ENCODE data around the gene PPARA. TPM values are rescaled to one million over a fixed set of nuclear protein-coding genes. Genes with fewer than 3 reads are reported as not detected.

The PPARA gene
- polyA plus RNA-seq, 1 of the 3 experiments (the other 2 are of a cell fraction): 4.5 TPM

GRCh38 chr22:46289244-46289891 lies 139.0 kb downstream of the PPARA start:
- H3K27ac ChIP-seq (ENCODE audit: low read depth in 2 of 2, low read length in 1 of 2): no peak overlapping the region
- H4K20me1 ChIP-seq (ENCODE audit: insufficient read depth): no peaks in the 10 kb centered on the region
- POLR2A ChIA-PET: interaction anchor here (1.5 kb wide), 1 partner anchor 140 kb away, joined by 3 read pairs; no protein-coding TSS in a partner anchor
- DNase-seq: no peak
- no peaks in the 10 kb centered on the region for H3K79me2 ChIP-seq (ENCODE audit: insufficient read depth)
- H3F3A ChIP-seq (replicated peaks; ENCODE audit: insufficient read depth): no peaks in the 10 kb centered on the region
- H3K36me3 ChIP-seq (replicated peaks in 1 of 2; ENCODE audit: control insufficient read depth in 1 of 2, insufficient read depth in 2 of 2, low read length in 1 of 2): peaks cover 9 to 30% of the 10 kb centered on the region in 2 experiments
- H3K4me1 ChIP-seq (ENCODE audit: control insufficient read depth in 1 of 2, insufficient read depth in 2 of 2, low read depth in 1 of 2, low read length in 1 of 2): no peaks in the 10 kb centered on the region
- 79% methylated on average over 5 of the region's 33 CpGs for WGBS (ENCODE audit: low lambda C conversion rate)
- no peaks in the 10 kb centered on the region for H3K9me2 ChIP-seq
- no peaks in the 10 kb centered on the region for H3K27me3 ChIP-seq (ENCODE audit: insufficient read depth)
- H3K9me3 ChIP-seq: no peaks in the 10 kb centered on the region
- no peak overlapping the region for H3K9ac ChIP-seq
- no peak overlapping the region for H3K4me3 ChIP-seq (ENCODE audit: low read depth in 2 of 2, low read length in 1 of 2)
- H2AFZ ChIP-seq (ENCODE audit: low read depth): no peak overlapping the region
- CTCF ChIA-PET: no interaction called here
- TF ChIP-seq RFX5 (IDR thresholded peaks at IDR 0.05; ENCODE audit: low read length) (no peak), RXRA (IDR thresholded peaks at IDR 0.05; ENCODE audit: borderline replicate concordance, low read depth) (no peak)
- no peak overlapping the region for H3K4me2 ChIP-seq

GRCh38 chr22:46290121-46290842 lies 140.0 kb downstream of the PPARA start:
- no peaks in the 10 kb centered on the region for H3K9me3 ChIP-seq
- no peaks in the 10 kb centered on the region for H3K9me2 ChIP-seq
- H3K27ac ChIP-seq (ENCODE audit: low read depth in 2 of 2, low read length in 1 of 2): no peak overlapping the region
- no peak overlapping the region for H3K9ac ChIP-seq
- WGBS (ENCODE audit: low lambda C conversion rate): 98% methylated on average over 17 of the region's 17 CpGs
- peaks cover 0 to under 1% of the 10 kb centered on the region in 2 experiments; a peak in 1 of 4 replicates for H3K4me1 ChIP-seq (ENCODE audit: control insufficient read depth in 1 of 2, insufficient read depth in 2 of 2, low read depth in 1 of 2, low read length in 1 of 2)
- H3K4me2 ChIP-seq: no peak overlapping the region
- H4K20me1 ChIP-seq (ENCODE audit: insufficient read depth): no peaks in the 10 kb centered on the region
- H3K79me2 ChIP-seq (ENCODE audit: insufficient read depth): no peaks in the 10 kb centered on the region
- H3F3A ChIP-seq (replicated peaks; ENCODE audit: insufficient read depth): peaks cover 4% of the 10 kb centered on the region
- no peak overlapping the region for H2AFZ ChIP-seq (ENCODE audit: low read depth)
- no peak for DNase-seq
- no peaks in the 10 kb centered on the region for H3K27me3 ChIP-seq (ENCODE audit: insufficient read depth)
- TF ChIP-seq EZH2phosphoT487 (IDR thresholded peaks at IDR 0.05; ENCODE audit: borderline replicate concordance, low read depth) (no peak), GATA2 (CRISPR knock-in tag; IDR thresholded peaks at IDR 0.05) (no peak), REST (IDR thresholded peaks at IDR 0.05; ENCODE audit: low read depth, low read length) (no peak), MXI1 (IDR thresholded peaks at IDR 0.05; ENCODE audit: low read depth, low read length) (no peak), FOSL2 (IDR thresholded peaks at IDR 0.05; ENCODE audit: borderline replicate concordance, low read depth) (no peak), RCOR1 (IDR thresholded peaks at IDR 0.05; ENCODE audit: low read length) (no peak), CHD2 (IDR thresholded peaks at IDR 0.05; ENCODE audit: low read length, partially characterized antibody) (no peak), MEF2A (IDR thresholded peaks at IDR 0.05; ENCODE audit: borderline replicate concordance, low read depth) (no peak), FOXJ3 (CRISPR knock-in tag; IDR thresholded peaks at IDR 0.05) (no peak), EP300 (IDR thresholded peaks at IDR 0.05; ENCODE audit: borderline replicate concordance in 1 of 2, low read depth in 1 of 2, low read length in 1 of 2) (no peak), PBX3 (IDR thresholded peaks at IDR 0.05) (no peak), TEAD4 (IDR thresholded peaks at IDR 0.05; ENCODE audit: borderline replicate concordance, insufficient read depth) (no peak), POLR2AphosphoS5 (IDR thresholded peaks at IDR 0.05; ENCODE audit: low read depth, low read length) (no peak), RFX5 (IDR thresholded peaks at IDR 0.05; ENCODE audit: low read length) (no peak)
- CTCF ChIA-PET: interaction anchor here (1.0 kb wide), 1 partner anchor 168 kb away, joined by 5 read pairs; no protein-coding TSS in a partner anchor
- no peak overlapping the region for H3K4me3 ChIP-seq (ENCODE audit: low read depth in 2 of 2, low read length in 1 of 2)
- POLR2A ChIA-PET: interaction anchor here (1.1 to 1.5 kb wide), 3 partner anchors 9 to 141 kb away, joined by 3 to 5 read pairs (median 3); partner anchors contain the start of gene CDPF1
- peaks cover 9 to 22% of the 10 kb centered on the region in 2 experiments for H3K36me3 ChIP-seq (replicated peaks in 1 of 2; ENCODE audit: control insufficient read depth in 1 of 2, insufficient read depth in 2 of 2, low read length in 1 of 2)
